SH-SY5Y (cell line): ENCODE results near the gene ARL3.

Source experiments
- GATA2 ChIP-seq: IDR thresholded peaks from 2 replicates; pipeline ENCODE4 v1.6.1; 2011; ENCODE audit warnings: mild to moderate bottlenecking, low read depth, low read length
- GATA3 ChIP-seq: IDR thresholded peaks from 2 replicates; pipeline ENCODE4 v1.6.1; 2011; ENCODE audit warnings: low read depth, mild to moderate bottlenecking, low read length, moderate library complexity

ARL3 gene

DNA sequence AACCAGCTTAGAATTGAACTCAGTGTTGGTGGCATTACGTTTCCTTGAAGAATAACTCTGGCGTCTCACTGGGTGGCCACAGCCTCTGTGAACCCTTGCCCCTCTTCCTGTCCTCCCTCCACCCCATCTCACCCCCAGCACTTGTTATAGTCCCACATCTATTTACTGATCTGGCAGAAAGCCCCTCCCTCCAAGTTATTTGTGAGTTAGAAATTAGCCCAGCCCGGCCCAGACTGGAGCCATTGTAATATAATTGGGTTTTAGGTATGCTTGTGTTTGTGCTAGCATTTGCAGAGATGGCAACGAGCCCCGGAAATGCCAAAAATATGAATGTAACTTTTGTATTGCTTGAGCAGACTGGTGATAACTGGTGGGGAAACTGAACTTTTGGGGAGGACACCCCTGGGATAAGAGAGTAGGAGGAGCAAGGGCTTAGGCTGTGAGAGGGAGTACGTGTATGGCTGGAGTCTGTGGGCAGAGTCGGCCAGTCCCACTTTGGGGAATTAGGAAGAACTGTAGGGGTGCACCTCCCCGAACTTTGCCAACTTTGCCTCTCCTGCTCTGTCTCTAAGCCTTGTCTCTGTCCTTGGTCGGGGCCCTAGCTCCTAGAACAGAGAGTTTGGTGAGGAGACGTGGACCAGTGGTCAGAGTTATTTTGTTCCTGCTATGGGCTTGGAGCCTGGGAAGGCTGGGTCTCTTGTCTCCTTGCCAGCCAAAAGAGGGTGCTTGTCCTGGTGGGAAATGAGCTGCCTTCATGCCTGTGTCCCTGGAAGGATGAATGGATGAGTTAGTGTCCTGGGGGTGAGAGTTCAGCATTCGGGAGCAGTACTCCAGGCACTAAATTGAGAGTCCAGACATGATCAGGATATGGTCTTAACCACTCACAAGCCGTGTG, 89.2 kb downstream of the ARL3 start:
- TF ChIP-seq GATA2, result no peak
- no peak for TF ChIP-seq GATA3

DNA sequence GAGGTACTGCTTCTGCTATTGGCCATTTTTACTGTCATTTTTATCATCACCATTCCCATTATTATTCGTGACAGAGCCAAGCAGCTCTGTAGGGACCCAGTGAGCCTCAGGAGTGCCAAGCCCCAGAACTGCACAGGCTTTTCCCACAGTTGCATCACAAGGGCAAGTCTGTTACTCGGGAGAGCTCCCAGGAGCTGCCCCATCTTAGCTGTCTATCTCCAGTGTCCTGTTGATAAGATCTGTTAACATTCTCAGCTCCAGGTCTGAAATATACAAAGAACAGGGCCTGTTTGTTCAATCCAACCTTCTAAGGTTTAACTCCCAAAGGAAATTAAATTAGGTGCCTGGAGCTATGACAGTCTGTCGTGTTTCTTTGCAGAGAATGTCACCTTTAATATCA, 90.1 kb downstream of the ARL3 start:
- TF ChIP-seq GATA2 (peak; percentile 75), GATA3 (no peak; the same call in 1 of the 2 replicates)
